ENCODE data around the gene REXO5. TPM values are rescaled to one million over a fixed set of nuclear protein-coding genes. Genes with fewer than 3 reads are reported as not detected.
"Not testable (repeated sequence)": the region's sequence is repeated elsewhere in the genome, so short reads cannot be mapped to it uniquely, and the experiment has no call there.

The REXO5 gene, protein sequence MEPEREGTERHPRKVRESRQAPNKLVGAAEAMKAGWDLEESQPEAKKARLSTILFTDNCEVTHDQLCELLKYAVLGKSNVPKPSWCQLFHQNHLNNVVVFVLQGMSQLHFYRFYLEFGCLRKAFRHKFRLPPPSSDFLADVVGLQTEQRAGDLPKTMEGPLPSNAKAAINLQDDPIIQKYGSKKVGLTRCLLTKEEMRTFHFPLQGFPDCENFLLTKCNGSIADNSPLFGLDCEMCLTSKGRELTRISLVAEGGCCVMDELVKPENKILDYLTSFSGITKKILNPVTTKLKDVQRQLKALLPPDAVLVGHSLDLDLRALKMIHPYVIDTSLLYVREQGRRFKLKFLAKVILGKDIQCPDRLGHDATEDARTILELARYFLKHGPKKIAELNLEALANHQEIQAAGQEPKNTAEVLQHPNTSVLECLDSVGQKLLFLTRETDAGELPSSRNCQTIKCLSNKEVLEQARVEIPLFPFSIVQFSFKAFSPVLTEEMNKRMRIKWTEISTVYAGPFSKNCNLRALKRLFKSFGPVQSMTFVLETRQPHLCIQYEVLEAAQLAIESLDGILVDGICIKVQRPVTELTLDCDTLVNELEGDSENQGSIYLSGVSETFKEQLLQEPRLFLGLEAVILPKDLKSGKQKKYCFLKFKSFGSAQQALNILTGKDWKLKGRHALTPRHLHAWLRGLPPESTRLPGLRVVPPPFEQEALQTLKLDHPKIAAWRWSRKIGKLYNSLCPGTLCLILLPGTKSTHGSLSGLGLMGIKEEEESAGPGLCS
- 9.5 and 12.8 TPM in 2 replicates for total RNA-seq (2014; rRNA removed; shearing (Covaris generic))

DNA sequence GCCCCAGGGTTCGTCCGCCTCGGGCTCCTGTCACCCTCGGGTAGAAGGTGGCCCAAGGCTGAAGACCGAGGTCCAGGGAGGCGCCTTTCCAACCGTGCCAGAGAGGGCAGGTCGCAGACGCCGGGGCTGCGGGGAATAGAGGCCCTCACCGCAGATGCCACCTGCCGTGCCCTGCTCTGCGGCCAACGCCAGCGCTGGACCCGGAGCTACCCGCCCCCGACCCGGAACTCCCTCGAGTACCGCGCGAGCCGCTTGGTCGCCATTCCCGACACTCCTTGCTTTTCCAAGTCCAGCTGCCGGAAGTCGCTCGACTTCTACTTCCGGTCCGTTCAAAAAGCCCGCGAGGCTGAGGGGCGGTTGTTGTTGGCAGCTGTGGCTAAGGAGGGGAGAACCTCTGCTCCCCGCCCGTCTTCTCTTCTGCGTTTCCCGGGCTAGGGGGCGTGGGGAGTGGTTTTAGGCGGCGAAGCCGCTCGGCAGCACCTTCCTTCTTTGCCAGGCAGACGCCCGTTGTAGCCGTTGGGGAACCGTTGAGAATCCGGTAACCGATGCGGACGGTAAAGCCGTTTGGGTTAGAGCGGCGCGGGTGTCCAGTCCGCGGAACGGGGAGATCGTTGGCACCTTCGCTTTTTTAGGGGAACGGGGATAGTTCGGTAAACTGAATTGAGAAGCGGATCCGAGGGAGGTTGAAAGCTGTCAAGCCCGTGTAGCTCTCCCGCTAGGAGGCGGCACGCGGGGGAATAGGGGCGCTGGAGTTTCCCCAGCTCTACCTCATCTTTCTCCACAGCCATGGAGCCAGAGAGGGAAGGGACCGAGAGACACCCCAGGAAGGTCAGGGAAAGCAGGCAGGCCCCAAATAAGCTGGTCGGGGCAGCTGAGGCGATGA, at the start of gene REXO5, which contains the start of gene ERI2:
Gene REXO5 (plus strand): TSS at position 360 of the 883 bp plus-strand sequence. CDS start 427 bp downstream, at position 787.
Gene ERI2 (minus strand): TSS at position 305 of the 883 bp plus-strand sequence. CDS start 42 bp downstream, at position 263.
- peak; percentile 97 for DNase-seq (ENCODE audit: low read depth)

DNA sequence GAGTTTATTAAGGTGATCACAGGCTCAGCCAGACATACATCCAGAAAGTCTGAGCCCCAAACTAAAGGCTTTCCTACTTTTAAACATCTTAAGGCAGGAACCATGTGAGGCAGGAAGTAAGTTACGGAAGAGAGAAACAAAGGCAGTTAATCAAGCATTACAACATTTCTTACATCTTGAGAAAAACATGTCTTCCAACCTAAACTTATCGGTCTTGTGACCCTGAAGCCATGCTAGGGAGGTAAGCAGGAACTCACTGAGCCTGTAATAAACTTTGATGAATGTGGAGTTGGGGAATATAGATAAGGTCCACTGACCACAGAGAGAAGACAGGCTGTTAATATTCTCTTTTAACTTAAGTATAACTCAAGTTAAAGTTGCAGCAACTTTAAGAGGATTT, 46.0 kb upstream of the REXO5 start:
- no peak for DNase-seq (ENCODE audit: low read depth)

DNA sequence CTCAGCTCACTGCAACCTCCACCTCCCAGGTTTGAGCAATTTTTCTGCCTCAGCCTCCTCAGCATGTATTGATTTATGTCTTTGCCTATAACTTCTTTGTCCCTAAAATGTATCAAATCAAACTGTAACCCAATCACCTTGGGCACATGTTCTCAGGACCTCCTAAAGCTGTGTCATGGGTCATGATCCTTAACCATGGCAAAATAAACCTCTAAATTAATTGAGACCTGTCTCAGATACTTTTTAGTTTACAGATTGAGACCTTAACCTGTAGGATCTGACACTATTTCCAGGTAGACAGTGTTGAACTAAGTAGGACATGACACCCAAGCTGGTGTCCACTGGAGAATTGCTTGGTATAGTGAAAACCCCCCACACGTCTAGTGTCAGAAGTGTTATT, 45.2 kb upstream of the REXO5 start:
- no peak for DNase-seq (ENCODE audit: low read depth)

DNA sequence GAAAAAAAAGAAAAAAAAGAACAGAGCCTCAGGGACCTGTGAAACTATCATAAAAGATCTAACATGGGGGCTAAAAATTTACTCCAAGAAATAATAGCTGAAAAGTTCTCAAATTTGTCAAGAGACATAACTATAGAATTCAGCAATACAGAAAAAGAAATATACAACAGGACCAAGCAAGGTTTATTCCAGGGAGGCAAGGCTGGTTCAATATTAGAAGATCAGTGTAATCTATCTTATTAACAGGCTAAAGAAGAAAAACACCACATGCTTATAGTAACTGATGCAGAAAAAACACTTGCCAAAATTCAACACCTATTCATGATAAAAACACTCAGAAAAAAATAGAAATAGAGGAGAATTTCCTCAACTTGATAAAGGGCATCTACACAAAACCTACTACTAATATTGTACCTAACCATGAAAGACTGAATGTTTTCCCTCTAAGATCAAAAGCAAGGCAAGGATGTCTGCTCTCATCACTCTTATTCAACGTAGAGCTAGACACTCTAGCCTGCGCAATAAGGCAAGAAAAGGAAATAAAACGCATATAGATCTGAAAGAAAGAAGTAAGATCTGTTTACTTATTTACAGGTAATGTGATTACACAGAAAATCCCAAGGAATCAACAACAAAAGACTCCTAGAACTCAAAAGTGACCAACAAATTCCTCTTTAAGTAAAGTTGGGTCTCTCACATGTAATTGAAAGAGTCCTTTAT, 43.8 kb upstream of the REXO5 start:
- no peak for DNase-seq (ENCODE audit: low read depth)

DNA sequence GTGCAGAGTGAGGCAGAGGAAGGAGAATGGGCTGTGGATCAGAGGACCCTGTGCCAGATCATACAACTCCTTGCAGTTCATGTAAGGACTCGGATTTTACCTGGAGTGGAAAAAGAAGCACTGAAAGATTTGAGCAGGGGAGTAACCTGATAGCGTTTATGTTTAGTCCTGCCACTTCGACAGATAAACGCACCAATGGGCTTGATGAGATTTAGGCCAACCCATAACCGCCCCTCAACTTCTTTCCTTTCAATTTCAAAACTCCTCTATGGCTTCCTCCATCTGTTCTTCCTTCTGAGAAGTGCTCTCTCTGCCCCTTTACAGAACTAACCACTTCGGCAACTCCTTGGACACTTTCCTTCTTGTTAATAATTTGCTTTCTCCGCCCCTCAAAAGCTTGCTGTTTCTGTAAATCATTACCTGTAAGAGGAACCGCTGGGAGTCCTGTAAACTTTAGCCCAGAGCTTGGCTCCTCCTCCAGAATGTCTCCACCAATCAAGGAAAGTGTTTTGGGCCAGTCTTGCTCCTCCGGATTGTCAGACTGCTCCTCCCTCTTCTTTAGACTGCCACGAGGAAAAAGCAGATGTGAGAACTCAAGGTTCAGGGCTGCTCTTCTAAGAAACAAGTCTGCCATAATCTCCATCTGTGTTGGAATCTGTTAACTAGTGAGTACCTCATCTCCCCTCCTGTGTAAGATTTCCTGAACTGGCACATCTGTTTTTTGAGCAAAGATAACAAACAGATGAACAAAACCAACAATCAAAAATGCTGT, 42.7 kb upstream of the REXO5 start, which contains the start of gene ACSM3:
Gene ACSM3 (plus strand): TSS at position 554 of the 772 bp plus-strand sequence. CDS start 6,021 bp downstream, outside the sequence.
- DNase-seq (ENCODE audit: low read depth): peak; percentile 70

DNA sequence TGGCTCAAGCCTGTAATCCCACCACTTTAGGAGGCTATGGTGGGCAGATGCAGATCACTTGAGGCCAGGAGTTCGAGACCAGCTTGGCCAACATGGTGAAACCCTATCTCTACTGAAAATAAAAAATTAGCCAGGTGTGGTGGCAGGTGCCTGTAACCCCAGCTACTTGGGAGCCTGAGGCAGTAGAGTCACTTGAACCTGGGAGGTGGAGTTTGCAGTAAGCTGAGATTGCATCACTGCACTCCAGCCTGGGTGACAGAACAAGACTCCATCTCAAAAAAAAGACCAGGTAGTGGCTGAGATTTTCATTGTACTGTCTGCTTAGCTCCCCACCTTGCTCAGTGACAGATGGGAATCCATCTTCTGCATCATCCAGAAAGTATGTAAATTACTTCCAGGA, 41.9 kb upstream of the REXO5 start:
- DNase-seq (ENCODE audit: low read depth): not testable (repeated sequence)

DNA sequence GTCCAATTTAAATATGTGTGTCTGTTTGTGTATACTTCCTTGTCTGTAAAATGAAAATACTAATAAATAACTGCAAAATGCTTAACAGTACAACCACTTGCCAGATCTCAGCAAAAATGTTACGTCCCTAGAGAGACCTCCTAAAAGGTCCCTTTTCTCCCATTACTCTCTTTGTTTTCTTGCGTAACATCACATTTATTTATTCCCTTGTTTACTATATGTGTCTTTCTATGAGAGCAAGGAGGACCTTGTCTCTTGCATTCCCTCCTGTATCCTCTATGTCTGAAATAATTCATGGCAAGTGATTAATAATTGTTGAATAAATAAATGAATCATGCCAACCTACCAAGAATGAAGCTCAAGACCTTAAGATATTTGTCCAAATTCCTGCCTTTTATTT, 40.6 kb upstream of the REXO5 start:
- no peak for DNase-seq (ENCODE audit: low read depth)

DNA sequence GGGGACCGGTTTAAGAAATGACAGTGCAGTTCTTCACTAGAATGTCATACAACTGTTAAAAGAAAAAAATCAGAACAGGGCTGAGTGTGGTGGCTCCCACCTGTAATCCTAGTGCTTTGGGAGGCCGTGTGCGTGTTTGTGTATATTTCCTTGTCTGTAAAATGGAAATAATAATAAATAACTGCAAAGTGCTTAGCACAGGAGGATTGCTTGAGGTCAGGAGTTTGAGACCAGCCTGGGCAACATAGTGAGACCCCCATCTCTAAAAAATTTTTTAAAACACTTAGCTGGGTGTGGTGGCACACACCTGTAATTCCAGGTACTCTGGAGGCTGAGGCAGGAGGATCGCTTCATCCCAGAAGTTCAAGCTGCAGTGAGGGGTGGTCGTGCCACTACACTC, 40.0 kb upstream of the REXO5 start:
- DNase-seq (ENCODE audit: low read depth): no peak

DNA sequence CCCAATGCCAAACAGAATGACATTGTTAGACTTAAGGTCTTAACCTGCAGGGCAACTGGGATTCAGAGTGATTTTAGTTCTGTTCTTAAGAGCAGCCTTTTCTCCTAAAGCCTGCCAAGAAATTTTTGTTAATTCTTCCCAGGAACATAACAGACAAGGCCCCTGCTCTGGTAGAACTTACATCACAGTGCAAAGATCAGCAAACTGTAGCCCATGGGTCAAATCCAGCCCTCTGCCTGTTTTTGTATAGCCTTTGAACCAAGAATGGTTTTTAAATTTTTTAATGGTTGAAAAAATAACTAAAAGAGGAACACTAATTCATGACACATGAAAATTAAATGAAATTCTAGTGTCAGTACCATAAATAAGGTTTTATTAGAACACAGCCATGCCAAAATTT, 38.8 kb upstream of the REXO5 start:
- DNase-seq (ENCODE audit: low read depth): no peak

DNA sequence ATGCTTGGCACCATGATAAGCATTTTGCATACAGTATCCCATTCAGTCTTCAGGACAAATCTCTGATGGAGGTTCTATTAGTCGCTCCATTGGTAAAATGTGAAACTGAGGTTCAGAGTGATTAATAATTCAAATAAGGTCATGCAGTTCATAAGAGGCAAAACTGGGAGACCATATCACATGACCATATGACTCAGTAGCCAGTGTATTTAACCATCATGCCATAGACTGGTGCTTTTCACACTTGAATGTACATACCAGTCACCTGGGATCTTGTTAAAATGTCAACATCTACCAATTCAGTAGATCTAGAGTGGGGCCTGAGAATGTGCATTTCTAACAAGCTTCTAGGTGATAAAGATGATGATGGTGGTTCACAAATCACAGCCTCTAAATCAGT, 38.2 kb upstream of the REXO5 start:
- peak; percentile 3 for DNase-seq (ENCODE audit: low read depth)

DNA sequence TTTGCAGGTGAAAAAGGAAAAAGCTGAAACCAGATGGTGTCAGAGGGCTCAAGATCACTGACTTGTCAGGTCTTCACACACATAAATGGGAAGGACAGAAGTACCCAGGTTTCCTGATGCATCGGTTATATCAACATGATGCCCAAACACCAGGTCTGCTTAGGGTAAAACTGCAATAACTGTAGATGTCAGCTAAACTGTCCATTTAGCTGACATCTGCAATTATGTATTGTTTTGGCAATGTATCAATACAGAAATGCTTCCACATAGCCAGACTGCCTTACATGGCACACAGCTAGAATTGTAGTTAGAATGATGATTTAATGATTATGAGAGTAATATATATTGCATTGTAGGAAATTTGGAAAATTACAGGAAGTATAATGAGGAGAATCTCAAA, 37.5 kb upstream of the REXO5 start:
- no peak for DNase-seq (ENCODE audit: low read depth)

DNA sequence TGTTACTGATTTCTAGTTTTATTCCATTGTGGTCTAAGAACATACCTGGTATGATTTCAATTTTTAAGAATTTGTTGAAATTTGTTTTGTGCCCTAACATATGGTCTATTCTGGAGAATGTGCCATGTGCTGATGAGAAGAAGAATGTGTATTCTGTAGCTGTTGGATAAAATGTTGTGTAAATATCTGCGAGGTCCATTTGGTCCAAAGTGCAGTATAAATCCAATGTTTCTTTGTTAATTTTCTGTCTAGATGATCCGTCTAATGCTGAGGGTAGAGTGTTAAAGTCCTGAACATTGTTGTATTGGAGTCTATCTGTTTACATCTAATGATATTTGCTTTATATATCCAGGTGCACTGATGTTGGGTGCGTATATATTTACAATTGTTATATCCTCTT, 32.6 kb upstream of the REXO5 start:
- DNase-seq (ENCODE audit: low read depth): no peak

DNA sequence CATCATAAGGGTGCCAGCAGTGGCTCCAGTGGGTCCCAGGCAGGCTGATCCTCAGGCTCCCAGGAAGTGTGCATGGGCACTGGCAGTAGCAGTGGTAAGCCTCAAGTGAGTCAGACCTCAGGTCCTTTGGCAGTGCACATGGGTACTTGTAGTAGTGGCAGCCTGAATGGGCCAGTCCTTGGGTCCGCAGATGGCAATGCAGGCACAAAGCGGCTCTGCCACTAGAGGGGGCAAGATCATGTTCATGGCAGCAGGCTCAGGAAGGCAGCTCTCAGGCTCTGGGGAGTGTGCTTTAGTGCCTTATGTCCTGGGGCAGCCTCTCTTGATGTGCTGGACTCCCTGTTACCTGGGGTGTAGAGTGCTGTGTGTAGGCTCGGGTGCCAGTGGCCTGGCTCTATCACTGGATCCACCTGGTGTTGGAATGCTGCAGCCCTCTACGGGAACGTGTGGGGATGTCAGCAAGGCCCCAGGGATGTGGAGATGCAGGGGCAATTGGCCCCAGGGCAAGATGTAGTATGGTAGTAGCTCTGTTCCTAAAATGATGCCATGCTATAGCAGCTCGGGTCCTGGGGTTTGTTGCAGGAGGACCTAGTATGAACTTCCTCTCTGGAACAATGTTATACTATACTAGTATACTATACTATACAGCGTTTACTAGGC, 31.5 kb upstream of the REXO5 start:
- peak; percentile 82 for DNase-seq (ENCODE audit: low read depth)

DNA sequence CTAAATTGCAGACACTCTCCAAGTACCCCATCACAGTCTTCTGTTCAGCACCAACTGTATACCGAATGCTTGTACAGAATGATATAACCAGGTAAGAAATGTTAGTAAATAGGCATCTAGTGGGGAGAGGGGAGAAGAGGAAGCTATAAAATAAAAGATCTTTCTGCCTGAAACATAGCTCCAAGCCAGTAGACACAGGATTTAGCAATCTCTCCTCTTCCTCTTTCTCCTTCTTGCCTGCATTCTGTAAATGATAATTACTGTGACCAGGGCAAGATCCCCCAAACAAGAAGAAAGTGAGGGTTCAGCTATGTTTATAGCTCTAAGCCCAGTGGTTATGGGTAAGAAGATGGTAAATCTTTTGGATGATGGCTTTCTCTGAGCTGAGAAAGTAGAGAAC, 24.6 kb upstream of the REXO5 start:
- no peak for DNase-seq (ENCODE audit: low read depth)

DNA sequence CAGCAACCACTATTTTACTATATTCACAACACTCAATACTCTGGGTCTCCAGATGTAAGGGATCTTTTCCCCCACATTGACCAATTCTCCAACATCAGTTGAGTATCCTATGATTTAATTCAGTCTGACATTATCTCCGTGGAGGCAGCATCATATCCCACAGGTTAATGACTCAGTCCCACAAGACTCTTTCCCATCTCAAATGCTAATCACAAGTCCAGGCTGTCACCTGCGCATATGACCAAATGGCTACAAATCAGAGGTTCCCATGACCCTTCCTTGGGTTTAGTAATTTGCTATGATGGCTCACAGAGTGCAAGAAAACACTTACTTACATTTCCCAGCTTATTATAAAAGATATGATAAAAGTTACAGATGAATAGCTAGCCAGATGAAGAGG, 23.9 kb upstream of the REXO5 start:
- DNase-seq (ENCODE audit: low read depth): no peak

DNA sequence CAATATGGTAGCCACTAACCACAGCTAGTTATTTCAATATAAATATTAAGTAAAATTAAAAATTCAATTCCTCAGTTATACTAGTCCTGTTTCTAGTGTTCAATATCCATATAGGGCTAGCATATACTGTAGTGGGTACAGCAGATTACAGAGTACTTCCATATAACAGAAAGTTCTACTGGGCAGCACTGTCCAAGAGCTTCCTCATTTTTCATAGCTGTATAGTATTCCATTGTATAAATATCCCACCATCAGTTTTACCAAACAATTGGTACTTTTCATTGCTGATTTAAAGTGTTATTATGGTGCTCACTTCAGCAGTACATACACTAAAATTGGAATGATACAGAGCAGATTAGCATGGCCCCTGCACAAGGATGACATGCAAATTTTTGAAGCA, 22.1 kb upstream of the REXO5 start:
- DNase-seq (ENCODE audit: low read depth): no peak

DNA sequence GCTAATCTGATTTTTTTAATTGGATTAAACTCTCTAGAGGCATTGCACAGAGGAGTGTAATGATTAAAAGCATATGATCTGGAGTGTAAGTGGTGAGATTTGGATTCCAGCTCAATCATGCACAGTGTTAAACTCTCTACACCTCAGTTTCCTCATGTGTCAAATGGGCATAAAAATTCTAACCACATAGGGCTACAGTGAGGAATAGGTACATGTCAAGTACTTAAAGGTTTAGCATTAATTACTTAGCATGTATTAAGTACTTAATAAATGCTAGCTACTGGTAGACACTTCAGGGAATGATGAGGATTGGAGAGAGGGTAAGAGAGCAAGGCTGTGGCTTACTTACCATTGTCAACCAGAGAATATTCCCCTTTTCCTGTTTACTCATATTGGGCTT, 17.2 kb upstream of the REXO5 start:
- DNase-seq (ENCODE audit: low read depth): no peak

DNA sequence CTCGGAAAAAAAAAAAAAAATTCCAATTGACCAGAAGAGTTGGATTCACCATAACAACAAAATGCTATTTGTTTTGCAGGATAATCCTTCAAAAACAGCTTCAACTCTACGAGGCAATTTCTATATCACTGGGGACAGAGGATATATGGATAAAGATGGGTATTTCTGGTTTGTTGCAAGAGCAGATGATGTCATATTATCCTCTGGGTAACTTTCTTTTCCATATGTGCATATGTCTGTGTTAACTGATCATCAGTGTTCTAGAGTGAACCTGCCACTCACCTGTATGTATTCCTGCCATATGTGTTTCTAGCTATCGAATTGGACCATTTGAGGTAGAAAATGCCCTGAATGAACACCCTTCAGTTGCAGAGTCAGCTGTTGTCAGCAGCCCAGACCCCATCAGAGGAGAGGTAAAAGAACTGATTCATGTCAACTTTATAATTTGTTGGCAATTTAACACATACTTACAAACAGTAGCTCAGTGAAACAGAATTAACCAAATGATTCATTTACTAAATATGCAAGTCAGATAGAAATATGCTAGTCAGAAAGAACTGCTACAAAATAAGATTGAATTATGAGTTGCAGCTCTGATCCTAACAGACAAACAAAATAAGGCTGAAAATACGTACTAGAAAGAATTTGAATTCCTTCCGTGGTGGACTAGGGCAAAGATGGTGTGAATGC, 14.3 kb upstream of the REXO5 start:
- peak; percentile 52 for DNase-seq (ENCODE audit: low read depth)

DNA sequence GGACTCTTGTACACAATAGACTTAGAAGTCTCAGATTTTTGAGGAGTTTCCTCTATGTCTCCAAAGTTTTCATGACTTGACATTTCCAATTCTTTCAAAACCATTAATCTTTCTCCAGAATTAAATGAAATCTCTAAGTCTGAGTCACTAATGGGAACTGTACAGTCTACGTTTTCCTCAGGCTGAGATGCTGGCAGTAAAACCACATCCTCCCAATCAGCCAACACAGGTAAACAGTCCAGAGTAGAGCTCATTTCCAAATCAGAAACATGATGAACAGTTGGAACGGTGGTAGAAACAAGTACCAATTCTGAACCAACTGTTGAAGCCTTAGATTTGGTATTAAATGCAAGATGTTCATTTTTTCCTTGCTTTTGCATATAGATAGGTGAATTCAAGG, 8.0 kb upstream of the REXO5 start:
- DNase-seq (ENCODE audit: low read depth): peak; percentile 61

Data from M059J (cell line).